HepG2 (cell line): ENCODE data around the gene NPPB. TPM values are rescaled to one million over a fixed set of nuclear protein-coding genes. Genes with fewer than 3 reads are reported as not detected.

Source experiments
- CEBPG ChIP-seq: IDR thresholded peaks from 2 replicates; pipeline ENCODE4 v1.6.1; 2016
- DDIT3 ChIP-seq: sonication (generic); formaldehyde crosslinking; IDR thresholded peaks from 2 replicates; pipeline ENCODE4 v1.4.0; 2020; ENCODE audit warnings: mild to moderate bottlenecking, missing genetic modification reagents
- DRAP1 ChIP-seq: IDR thresholded peaks from 2 replicates; pipeline ENCODE4 v1.6.1; 2016; ENCODE audit warnings: missing genetic modification reagents, missing compliant biosample characterization
- EEA1 ChIP-seq: sonication (generic); formaldehyde crosslinking; IDR thresholded peaks from 2 replicates; pipeline ENCODE4 v1.5.1; 2020; ENCODE audit warnings: mild to moderate bottlenecking, missing genetic modification reagents, borderline replicate concordance
- IRF2 ChIP-seq: IDR thresholded peaks from 2 replicates; pipeline ENCODE4 v1.6.1; 2018; ENCODE audit warnings: missing genetic modification reagents, missing compliant biosample characterization
- ISL2 ChIP-seq: sonication (generic); formaldehyde crosslinking; IDR thresholded peaks from 2 replicates; pipeline ENCODE4 v1.5.0; 2020; ENCODE audit warnings: missing genetic modification reagents
- JUN ChIP-seq: sonication (generic); formaldehyde crosslinking; IDR thresholded peaks from 2 replicates; pipeline ENCODE4 v1.4.0; 2020; ENCODE audit warnings: mild to moderate bottlenecking, missing genetic modification reagents
- LCORL ChIP-seq, 2 experiments: fragments of 450-650 bp in 1 of 2; sonication (generic) in 1 of 2; formaldehyde crosslinking in 1 of 2; IDR thresholded peaks; 2 replicates each; pipeline versions ENCODE4 v1.5.0 to v1.6.1; 2017 to 2020; ENCODE audit warnings: antibody characterized with exemption in 1 of 2, missing genetic modification reagents in 1 of 2
- PATZ1 ChIP-seq: sonication (generic); formaldehyde crosslinking; IDR thresholded peaks from 2 replicates; pipeline ENCODE4 v1.4.0; 2020; ENCODE audit warnings: missing genetic modification reagents
- RBM22 ChIP-seq: fragments of 200-400 bp; formaldehyde crosslinking; optimal IDR thresholded peaks from 2 replicates; pipeline ENCODE3; 2017; ENCODE audit warnings: mild to moderate bottlenecking, low read length, moderate library complexity
- SAP130 ChIP-seq: IDR thresholded peaks from 2 replicates; pipeline ENCODE4 v1.6.1; 2016; ENCODE audit warnings: low read depth
- SKIL ChIP-seq: sonication (generic); formaldehyde crosslinking; IDR thresholded peaks from 2 replicates; pipeline ENCODE4 v1.8.0; 2022; ENCODE audit warnings: missing genetic modification reagents, mild to moderate bottlenecking, moderate library complexity, borderline replicate concordance
- TCF12 ChIP-seq, 2 experiments: fragments of 450-650 bp in 1 of 2; sonication (generic) in 1 of 2; formaldehyde crosslinking in 1 of 2; IDR thresholded peaks; 2 replicates each; pipeline versions ENCODE4 v1.6.1 to v1.8.0; 2017 to 2022; ENCODE audit warnings: antibody characterized with exemption in 1 of 2, mild to moderate bottlenecking in 1 of 2, missing genetic modification reagents in 1 of 2, moderate library complexity in 1 of 2
- TP53 ChIP-seq: sonication (generic); formaldehyde crosslinking; conservative IDR thresholded peaks from 2 replicates; pipeline ENCODE4 v1.4.0; 2020; ENCODE audit warnings: missing genetic modification reagents
- YEATS2 ChIP-seq: sonication (generic); formaldehyde crosslinking; IDR thresholded peaks from 2 replicates; pipeline ENCODE4 v1.4.0; 2020; ENCODE audit warnings: missing genetic modification reagents, borderline replicate concordance
- ZFP36 ChIP-seq: fragments of 150-350 bp; IDR thresholded peaks from 2 replicates; pipeline ENCODE4 v1.6.1; 2018; ENCODE audit warnings: borderline replicate concordance, low read length, low read depth; ENCODE audit not compliant: partially characterized antibody
- ZNF24 ChIP-seq: fragments of 450-650 bp; IDR thresholded peaks from 2 replicates; pipeline ENCODE4 v1.6.1; 2017; ENCODE audit warnings: antibody characterized with exemption, mild to moderate bottlenecking
- ZNF333 ChIP-seq: sonication (generic); formaldehyde crosslinking; IDR thresholded peaks from 2 replicates; pipeline ENCODE4 v1.4.0; 2020; ENCODE audit warnings: mild to moderate bottlenecking, missing genetic modification reagents, borderline replicate concordance
- ZNF33B ChIP-seq: sonication (generic); formaldehyde crosslinking; IDR thresholded peaks from 2 replicates; pipeline ENCODE4 v1.5.1; 2020; ENCODE audit warnings: mild to moderate bottlenecking, missing genetic modification reagents
- ZNF547 ChIP-seq: sonication (generic); formaldehyde crosslinking; IDR thresholded peaks from 2 replicates; pipeline ENCODE4 v1.5.1; 2020; ENCODE audit warnings: mild to moderate bottlenecking, missing genetic modification reagents
- ZNF790 ChIP-seq: sonication (generic); formaldehyde crosslinking; IDR thresholded peaks from 2 replicates; pipeline ENCODE4 v1.8.0; 2022; ENCODE audit warnings: missing genetic modification reagents, mild to moderate bottlenecking, borderline replicate concordance
- ZSCAN12 ChIP-seq: sonication (generic); formaldehyde crosslinking; IDR thresholded peaks from 2 replicates; pipeline ENCODE4 v1.9.0; 2021; ENCODE audit warnings: mild to moderate bottlenecking, missing genetic modification reagents
- polyA plus RNA-seq, 8 experiments: library from polyadenylated mRNA; depleted of rRNA in 3 of 8; stranded (reverse) in 7 of 8; unstranded in 1 of 8; fragments of >200 nt; fragmentation: Illumina TruSeq in 4 of 8; extraction: Trizol in 4 of 8; gene quantifications; 2 replicates each; pipeline versions ENCODE4 v1.2.1 to v1.2.3, GENCODE V29; 2011 to 2016; ENCODE audit warnings: low read depth in 4 of 8, missing spikeins in 1 of 8, mixed read lengths in 1 of 8; ENCODE audit not compliant: insufficient read depth in 1 of 8
- total RNA-seq, 5 experiments: library from RNA; depleted of rRNA; stranded (reverse); fragments of >200 nt; fragmentation: Illumina TruSeq; extraction: Trizol; gene quantifications; 2 replicates each; pipeline ENCODE4 v1.2.3, GENCODE V29; 2016; ENCODE audit warnings: low read depth in 1 of 5

NPPB gene
- total and polyA plus RNA-seq, 2 of the 13 experiments (the other 11 are each of a cell fraction or from before 2014, with no cell fraction given), result 1.9 TPM; not detected in 1

GRCh38 chr1:11842154-11843041 lies 16.3 kb downstream of the NPPB start (continued):
- no peak for TF ChIP-seq DDIT3
- TF ChIP-seq SAP130 (CRISPR knock-in tag), result peak; percentile 83; the same call in 1 of the 2 replicates
- TF ChIP-seq EEA1, result no peak
- peak; percentile 64 for TF ChIP-seq PATZ1 (CRISPR knock-in tag)
- TF ChIP-seq ISL2, result peak; percentile 86; the same call in 1 of the 2 replicates
- TF ChIP-seq ZNF547 (CRISPR knock-in tag), result 0 out of 2 replicates have a peak, but pooled peaks have one; percentile 49
- peak; percentile 54; the same call in 1 of the 2 replicates for TF ChIP-seq LCORL (IDR thresholded peaks at IDR 0.05)
- TF ChIP-seq LCORL (CRISPR knock-in tag; IDR thresholded peaks at IDR 0.05), result peak; percentile 82
- TF ChIP-seq CEBPG (CRISPR knock-in tag), result peak; percentile 98
- TF ChIP-seq SKIL, result peak; percentile 90
- TF ChIP-seq ZFP36, result no peak
- TF ChIP-seq IRF2, result peak; percentile 79; the same call in 1 of the 2 replicates
- TF ChIP-seq ZNF333 (CRISPR knock-in tag), result no peak
- peak; percentile 68 for TF ChIP-seq RBM22
- TF ChIP-seq TCF12 (IDR thresholded peaks at IDR 0.05), result no peak
- TF ChIP-seq TCF12 (CRISPR knock-in tag; IDR thresholded peaks at IDR 0.05), result peak; percentile 75; the same call in 1 of the 2 replicates
- TF ChIP-seq JUN (CRISPR knock-in tag), result no peak; the same call in 1 of the 2 replicates
- 0 out of 2 replicates have a peak, but pooled peaks have one; percentile 35 for TF ChIP-seq TP53 (CRISPR knock-in tag)
- TF ChIP-seq DRAP1 (CRISPR knock-in tag), result peak; percentile 15; the same call in 1 of the 2 replicates
- peak; percentile 45; the same call in 1 of the 2 replicates for TF ChIP-seq ZNF790
- no peak for TF ChIP-seq ZNF24
- TF ChIP-seq ZSCAN12, result no peak
- no peak for TF ChIP-seq ZNF33B (CRISPR knock-in tag)
- peak; percentile 2; the same call in 1 of the 2 replicates for TF ChIP-seq YEATS2 (CRISPR knock-in tag)
